ENCODE data around the gene TMEM181.
"Not testable (repeated sequence)": the region's sequence is repeated elsewhere in the genome, so short reads cannot be mapped to it uniquely, and the experiment has no call there.

The TMEM181 gene

GRCh38 chr6:158610319-158610968 lies 50.6 kb downstream of the TMEM181 start:
- TF ChIP-seq CTCF (IDR thresholded peaks at IDR 0.05; ENCODE audit: low read depth, low read length) = no peak
- Histone ChIP-seq H3K4me3 (ENCODE audit: low read depth, low read length) (no peak overlapping the region), H3K27me3 (ENCODE audit: insufficient read depth, low read depth, severe bottlenecking) (no peaks in the 10 kb centered on the region), H3K36me3 (peaks cover 80% of the 10 kb centered on the region), H3K9me3 (ENCODE audit: severe bottlenecking) (peaks cover 2% of the 10 kb centered on the region), H3K27ac (no peak overlapping the region)
- no peak for DNase-seq

GRCh38 chr6:158611039-158611438 lies 51.1 kb downstream of the TMEM181 start:
- peaks cover 2% of the 10 kb centered on the region for H3K9me3 ChIP-seq (ENCODE audit: severe bottlenecking)
- no peak for DNase-seq
- H3K36me3 ChIP-seq = peaks cover 75% of the 10 kb centered on the region
- H3K27ac ChIP-seq = no peak overlapping the region
- no peak overlapping the region for H3K4me3 ChIP-seq (ENCODE audit: low read depth, low read length)
- TF ChIP-seq CTCF (IDR thresholded peaks at IDR 0.05; ENCODE audit: low read depth, low read length) = no peak
- H3K27me3 ChIP-seq (ENCODE audit: insufficient read depth, low read depth, severe bottlenecking) = no peaks in the 10 kb centered on the region

GRCh38 chr6:158611541-158612370 lies 51.9 kb downstream of the TMEM181 start:
- H3K27me3 ChIP-seq (ENCODE audit: insufficient read depth, low read depth, severe bottlenecking) = no peaks in the 10 kb centered on the region
- no peak for TF ChIP-seq CTCF (IDR thresholded peaks at IDR 0.05; ENCODE audit: low read depth, low read length)
- peaks cover 2% of the 10 kb centered on the region for H3K9me3 ChIP-seq (ENCODE audit: severe bottlenecking)
- no peak overlapping the region for H3K27ac ChIP-seq
- no peak for DNase-seq
- H3K36me3 ChIP-seq = peaks cover 69% of the 10 kb centered on the region
- H3K4me3 ChIP-seq (ENCODE audit: low read depth, low read length) = no peak overlapping the region

- H3K27ac ChIP-seq; H3K4me3 ChIP-seq (ENCODE audit: low read depth, low read length); DNase-seq; H3K27me3 ChIP-seq (ENCODE audit: insufficient read depth, low read depth, severe bottlenecking); H3K9me3 ChIP-seq (ENCODE audit: severe bottlenecking): not testable (repeated sequence)
- peaks cover 49% of the 10 kb centered on the region for H3K36me3 ChIP-seq
Measured at GRCh38 chr6:158614606-158615005, 54.7 kb downstream of the TMEM181 start.

GRCh38 chr6:158618289-158618688 lies 58.4 kb downstream of the TMEM181 start:
- H3K27me3 ChIP-seq (ENCODE audit: insufficient read depth, low read depth, severe bottlenecking); H3K9me3 ChIP-seq (ENCODE audit: severe bottlenecking); H3K27ac ChIP-seq; H3K4me3 ChIP-seq (ENCODE audit: low read depth, low read length); DNase-seq: not testable (repeated sequence)
- H3K36me3 ChIP-seq = peaks cover 49% of the 10 kb centered on the region

- TF ChIP-seq CTCF (IDR thresholded peaks at IDR 0.05; ENCODE audit: low read depth, low read length) = no peak
- no peaks in the 10 kb centered on the region for H3K9me3 ChIP-seq (ENCODE audit: severe bottlenecking)
- DNase-seq = no peak
- H3K4me3 ChIP-seq (ENCODE audit: low read depth, low read length) = no peak overlapping the region
- H3K27me3 ChIP-seq (ENCODE audit: insufficient read depth, low read depth, severe bottlenecking) = no peaks in the 10 kb centered on the region
- H3K36me3 ChIP-seq = peaks cover 35% of the 10 kb centered on the region
- H3K27ac ChIP-seq = no peak overlapping the region
Measured at GRCh38 chr6:158619922-158620801, 60.3 kb downstream of the TMEM181 start.

Data from WERI-Rb-1 (cell line).